ENCODE measurements around the gene DAAM2. TPM values are rescaled to one million over a fixed set of nuclear protein-coding genes. Genes with fewer than 3 reads are reported as not detected.
A peak's percentile ranks its signal among the peaks of the same experiment; 100 is the strongest.

DAAM2 gene
- total and polyA plus RNA-seq, 2 experiments from 2014 or later: 1.8 to 5.6 TPM

GRCh38 chr6:39889229-39889628, 97.1 kb downstream of the DAAM2 start:
- H3K79me2 ChIP-seq (ENCODE audit: insufficient read depth): no peaks in the 10 kb centered on the region
- WGBS, 2 experiments (ENCODE audit: low coverage in 1 of 2, low lambda C conversion rate in 2 of 2, missing lambda C conversion rate in 2 of 2): 77 to 88% methylated on average over 2 of the region's 2 CpGs
- no peaks in the 10 kb centered on the region for H3K9me3 ChIP-seq (ENCODE audit: low read depth)
- DNase-seq: no peak
- no peak overlapping the region for H3K9ac ChIP-seq
- H4K20me1 ChIP-seq (ENCODE audit: insufficient read depth): no peaks in the 10 kb centered on the region
- H3K27ac ChIP-seq: no peak overlapping the region
- no peak overlapping the region for H2AFZ ChIP-seq
- H3K27me3 ChIP-seq (replicated peaks; ENCODE audit: insufficient read depth): no peaks in the 10 kb centered on the region
- in situ Hi-C loops (cut with MboI): loop anchor here (10.0 kb wide), 1 partner anchor 514 kb away; no protein-coding TSS in a partner anchor
- no peaks in the 10 kb centered on the region for H3F3A ChIP-seq (ENCODE audit: insufficient read depth)
- no peaks in the 10 kb centered on the region for H3K9me2 ChIP-seq (ENCODE audit: insufficient read depth)
- H3K4me1 ChIP-seq (ENCODE audit: insufficient read depth): peaks cover 19% of the 10 kb centered on the region
- TF ChIP-seq EZH2 (IDR thresholded peaks at IDR 0.05; ENCODE audit: insufficient read depth, poor library complexity, severe bottlenecking) (no peak), EZH2phosphoT487 (IDR thresholded peaks at IDR 0.05; ENCODE audit: insufficient read depth, low read depth) (no peak)
- no peak overlapping the region for H3K4me3 ChIP-seq
- no peak overlapping the region for H3K4me2 ChIP-seq (ENCODE audit: unreplicated experiment)
- no peaks in the 10 kb centered on the region for H3K36me3 ChIP-seq (ENCODE audit: low read depth)

GRCh38 chr6:39891353-39891752, 99.2 kb downstream of the DAAM2 start:
- H3F3A ChIP-seq (ENCODE audit: insufficient read depth): no peaks in the 10 kb centered on the region
- H3K27me3 ChIP-seq (replicated peaks; ENCODE audit: insufficient read depth): no peaks in the 10 kb centered on the region
- H3K9ac ChIP-seq: no peak overlapping the region
- H4K20me1 ChIP-seq (ENCODE audit: insufficient read depth): no peaks in the 10 kb centered on the region
- no peak overlapping the region for H3K4me3 ChIP-seq
- H3K9me2 ChIP-seq (ENCODE audit: insufficient read depth): no peaks in the 10 kb centered on the region
- TF ChIP-seq EZH2phosphoT487 (IDR thresholded peaks at IDR 0.05; ENCODE audit: insufficient read depth, low read depth): no peak
- TF ChIP-seq EZH2 (IDR thresholded peaks at IDR 0.05; ENCODE audit: insufficient read depth, poor library complexity, severe bottlenecking): no peak
- DNase-seq: no peak
- 89 to 96% methylated on average over 6 of the region's 6 CpGs for WGBS, 2 experiments (ENCODE audit: low coverage in 1 of 2, low lambda C conversion rate in 2 of 2, missing lambda C conversion rate in 2 of 2)
- H3K36me3 ChIP-seq (ENCODE audit: low read depth): no peaks in the 10 kb centered on the region
- no peak overlapping the region for H3K27ac ChIP-seq
- no peaks in the 10 kb centered on the region for H3K79me2 ChIP-seq (ENCODE audit: insufficient read depth)
- in situ Hi-C loops (cut with MboI): no loop called here
- no peak overlapping the region for H2AFZ ChIP-seq
- H3K4me1 ChIP-seq (ENCODE audit: insufficient read depth): peaks cover 16% of the 10 kb centered on the region
- no peaks in the 10 kb centered on the region for H3K9me3 ChIP-seq (ENCODE audit: low read depth)
- no peak overlapping the region for H3K4me2 ChIP-seq (ENCODE audit: unreplicated experiment)

GRCh38 chr6:39891976-39892375, 99.8 kb downstream of the DAAM2 start:
- no peaks in the 10 kb centered on the region for H3K9me2 ChIP-seq (ENCODE audit: insufficient read depth)
- H3K79me2 ChIP-seq (ENCODE audit: insufficient read depth): no peaks in the 10 kb centered on the region
- in situ Hi-C loops (cut with MboI): no loop called here
- H4K20me1 ChIP-seq (ENCODE audit: insufficient read depth): no peaks in the 10 kb centered on the region
- H3F3A ChIP-seq (ENCODE audit: insufficient read depth): no peaks in the 10 kb centered on the region
- WGBS, 2 experiments (ENCODE audit: low coverage in 1 of 2, low lambda C conversion rate in 2 of 2, missing lambda C conversion rate in 2 of 2): 40 to 47% methylated on average over 4 of the region's 4 CpGs
- DNase-seq: peak; percentile 59
- H3K27me3 ChIP-seq (replicated peaks; ENCODE audit: insufficient read depth): no peaks in the 10 kb centered on the region
- H3K4me3 ChIP-seq: no peak overlapping the region
- no peak overlapping the region for H3K9ac ChIP-seq
- H3K9me3 ChIP-seq (ENCODE audit: low read depth): no peaks in the 10 kb centered on the region
- no peak overlapping the region for H3K27ac ChIP-seq
- no peaks in the 10 kb centered on the region for H3K36me3 ChIP-seq (ENCODE audit: low read depth)
- no peak overlapping the region for H2AFZ ChIP-seq
- TF ChIP-seq EZH2phosphoT487 (IDR thresholded peaks at IDR 0.05; ENCODE audit: insufficient read depth, low read depth) (no peak), EZH2 (IDR thresholded peaks at IDR 0.05; ENCODE audit: insufficient read depth, poor library complexity, severe bottlenecking) (no peak)
- H3K4me2 ChIP-seq (ENCODE audit: unreplicated experiment): no peak overlapping the region
- peaks cover 14% of the 10 kb centered on the region for H3K4me1 ChIP-seq (ENCODE audit: insufficient read depth)

GRCh38 chr6:39892490-39893129, 100.4 kb downstream of the DAAM2 start:
- no peak overlapping the region for H2AFZ ChIP-seq
- no peak overlapping the region for H3K4me2 ChIP-seq (ENCODE audit: unreplicated experiment)
- DNase-seq: peak; percentile 79
- H3K9ac ChIP-seq: no peak overlapping the region
- TF ChIP-seq EZH2 (IDR thresholded peaks at IDR 0.05; ENCODE audit: insufficient read depth, poor library complexity, severe bottlenecking): no peak
- H3K36me3 ChIP-seq (ENCODE audit: low read depth): no peaks in the 10 kb centered on the region
- H4K20me1 ChIP-seq (ENCODE audit: insufficient read depth): no peaks in the 10 kb centered on the region
- no peaks in the 10 kb centered on the region for H3K9me2 ChIP-seq (ENCODE audit: insufficient read depth)
- 23 to 35% methylated on average over 2 of the region's 2 CpGs for WGBS, 2 experiments (ENCODE audit: low coverage in 1 of 2, low lambda C conversion rate in 2 of 2, missing lambda C conversion rate in 2 of 2)
- in situ Hi-C loops (cut with MboI): no loop called here
- H3F3A ChIP-seq (ENCODE audit: insufficient read depth): no peaks in the 10 kb centered on the region
- H3K79me2 ChIP-seq (ENCODE audit: insufficient read depth): no peaks in the 10 kb centered on the region
- H3K27me3 ChIP-seq (replicated peaks; ENCODE audit: insufficient read depth): no peaks in the 10 kb centered on the region
- H3K4me3 ChIP-seq: no peak overlapping the region
- H3K9me3 ChIP-seq (ENCODE audit: low read depth): no peaks in the 10 kb centered on the region
- no peak overlapping the region for H3K27ac ChIP-seq
- H3K4me1 ChIP-seq (ENCODE audit: insufficient read depth): peaks cover 9% of the 10 kb centered on the region

All from GM23248 (cell line).